ENCODE results near the gene DDX42.

GRCh38 chr17:63855185-63855584, 81.2 kb downstream of the DDX42 start:
- TF ChIP-seq CTCF (IDR thresholded peaks at IDR 0.05) (no peak), EZH2 (IDR thresholded peaks at IDR 0.05) (no peak), EZH2phosphoT487 (IDR thresholded peaks at IDR 0.05) (no peak)
